Kidney capillary endothelial cell (primary cell): ENCODE data around the gene RUNDC3A.

Source experiments
- DNase-seq: peaks from one replicate; pipeline ENCODE4 v3.0.0-alpha.2; 2018; ENCODE audit warnings: low spot score

Gene RUNDC3A

DNA sequence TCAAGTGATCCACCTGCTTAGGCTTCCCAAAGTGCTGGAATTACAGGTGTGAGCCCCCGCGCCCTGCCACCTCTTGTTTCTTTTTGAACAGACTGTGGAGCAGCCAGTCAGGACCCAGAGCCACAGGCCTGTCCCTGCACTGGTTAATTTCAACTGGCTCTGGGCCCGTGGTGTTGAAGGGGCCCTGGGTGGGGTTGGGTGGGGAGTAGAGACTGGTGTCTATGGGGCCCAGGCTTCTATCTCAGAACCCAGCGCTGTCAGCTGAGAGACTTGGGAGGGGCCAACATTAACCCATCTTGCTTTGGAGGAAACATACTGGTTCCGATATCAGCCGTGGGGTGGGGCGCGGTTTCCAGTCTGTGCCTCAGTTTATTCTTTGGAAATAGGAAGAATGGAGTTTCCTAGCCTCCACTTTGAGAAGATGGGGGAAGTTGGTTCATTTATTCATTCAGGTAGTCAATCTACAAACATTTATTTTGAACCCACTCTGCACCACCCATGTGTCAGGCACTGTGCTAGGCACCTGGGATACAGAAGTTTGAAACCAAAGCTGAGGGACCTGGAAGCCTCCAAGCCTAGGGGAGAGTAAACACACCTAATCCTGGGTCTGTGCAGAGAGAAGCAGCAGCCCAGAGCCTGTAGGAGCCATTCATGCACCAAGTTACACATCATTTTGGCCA is 24.9 kb upstream of the RUNDC3A start:
- no peak for DNase-seq

- no peak for DNase-seq
These were observed 24.4 kb upstream of the RUNDC3A start for GRCh38 chr17:44284024-44284400.

- no peak for DNase-seq
These were observed 20.8 kb upstream of the RUNDC3A start for GRCh38 chr17:44287651-44288050.

- no peak for DNase-seq
These were observed 14.7 kb upstream of the RUNDC3A start for GRCh38 chr17:44293509-44294226.

- DNase-seq: no peak
These were observed 10.4 kb upstream of the RUNDC3A start for GRCh38 chr17:44297975-44298374.

GRCh38 chr17:44304651-44305050 is 3.8 kb upstream of the RUNDC3A start:
- DNase-seq: no peak

DNA sequence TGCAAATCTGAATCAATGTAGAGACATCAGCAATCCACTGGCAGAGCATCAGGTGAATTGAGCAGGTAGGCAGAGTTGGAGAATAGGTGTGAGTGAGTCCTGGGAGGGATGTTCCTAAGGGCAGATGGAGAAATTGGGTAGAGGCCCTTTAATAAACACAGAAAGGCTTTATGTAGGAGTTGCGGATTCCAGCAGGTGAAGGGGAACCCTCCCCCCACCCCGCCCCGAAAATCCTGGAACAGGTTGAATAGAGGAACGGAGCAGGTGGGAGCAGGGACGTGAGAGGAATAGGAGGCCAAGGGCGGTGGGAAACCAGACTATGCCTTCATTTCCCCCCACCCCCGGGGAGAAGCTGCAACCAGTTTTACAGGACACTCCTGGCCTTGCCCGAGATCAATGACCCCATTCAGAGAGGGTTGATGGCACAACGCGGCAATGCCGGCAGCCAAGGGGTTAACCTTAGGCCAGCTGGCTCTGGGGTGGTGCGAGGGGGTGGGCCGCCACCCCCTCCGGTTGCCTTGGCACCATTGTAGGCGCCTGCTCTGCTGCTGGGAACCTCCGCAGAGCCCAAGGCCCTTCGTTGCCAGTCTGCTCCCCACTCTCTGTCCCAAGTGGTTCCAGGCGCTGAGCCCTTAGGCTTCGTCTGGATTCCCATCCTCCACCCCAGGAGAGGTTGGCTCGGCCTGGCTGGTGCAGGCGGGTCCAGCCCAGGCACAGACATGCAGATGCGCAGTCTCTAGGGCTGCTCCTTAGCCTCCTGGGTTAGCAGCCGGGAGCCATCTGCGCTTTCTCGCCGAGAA is 814 bp upstream of the RUNDC3A start:
- DNase-seq: no peak

DNA sequence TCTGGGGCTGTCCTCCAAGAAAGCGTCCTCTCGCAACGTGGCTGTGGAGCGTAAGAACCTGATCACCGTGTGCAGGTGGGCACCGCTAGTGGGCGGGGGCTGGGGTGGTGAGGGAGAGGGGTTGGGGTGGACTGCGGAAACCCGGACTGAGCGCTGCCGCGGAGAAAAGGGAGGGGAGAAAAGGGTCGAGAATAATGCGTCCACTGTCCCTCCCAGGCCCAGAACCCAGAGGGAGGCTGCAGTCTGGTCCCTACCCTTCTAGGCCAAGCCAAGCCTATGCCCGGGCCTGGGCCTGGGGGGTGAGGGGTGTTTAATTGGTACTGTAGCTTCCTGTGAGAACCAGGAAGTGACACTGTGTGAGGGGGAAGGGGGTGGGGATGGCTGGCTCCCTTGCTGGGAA is 464 bp downstream of the RUNDC3A start:
- DNase-seq: no peak

- no peak for DNase-seq
These were observed 1.1 kb downstream of the RUNDC3A start for GRCh38 chr17:44309472-44309871.

DNA sequence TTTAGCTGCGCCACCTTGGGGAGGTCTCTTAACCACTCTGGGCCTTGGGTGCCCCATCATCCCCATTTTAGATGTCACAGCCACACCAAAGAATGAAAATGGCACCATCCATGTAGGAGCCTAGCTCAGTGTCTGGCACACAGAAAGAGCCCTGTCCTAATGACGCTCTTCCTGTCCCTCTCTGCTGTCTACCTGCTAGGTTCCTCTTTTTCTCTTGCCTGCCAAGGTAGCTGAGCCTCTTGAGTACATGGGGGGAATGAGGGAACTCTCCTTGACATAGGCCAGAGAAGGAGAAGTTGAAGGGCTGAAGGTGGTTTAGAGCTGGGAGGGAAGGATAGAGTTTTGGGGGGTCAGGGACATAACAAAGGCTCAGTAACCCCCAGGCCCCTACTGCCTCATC is 1.8 kb downstream of the RUNDC3A start:
- no peak for DNase-seq

DNA sequence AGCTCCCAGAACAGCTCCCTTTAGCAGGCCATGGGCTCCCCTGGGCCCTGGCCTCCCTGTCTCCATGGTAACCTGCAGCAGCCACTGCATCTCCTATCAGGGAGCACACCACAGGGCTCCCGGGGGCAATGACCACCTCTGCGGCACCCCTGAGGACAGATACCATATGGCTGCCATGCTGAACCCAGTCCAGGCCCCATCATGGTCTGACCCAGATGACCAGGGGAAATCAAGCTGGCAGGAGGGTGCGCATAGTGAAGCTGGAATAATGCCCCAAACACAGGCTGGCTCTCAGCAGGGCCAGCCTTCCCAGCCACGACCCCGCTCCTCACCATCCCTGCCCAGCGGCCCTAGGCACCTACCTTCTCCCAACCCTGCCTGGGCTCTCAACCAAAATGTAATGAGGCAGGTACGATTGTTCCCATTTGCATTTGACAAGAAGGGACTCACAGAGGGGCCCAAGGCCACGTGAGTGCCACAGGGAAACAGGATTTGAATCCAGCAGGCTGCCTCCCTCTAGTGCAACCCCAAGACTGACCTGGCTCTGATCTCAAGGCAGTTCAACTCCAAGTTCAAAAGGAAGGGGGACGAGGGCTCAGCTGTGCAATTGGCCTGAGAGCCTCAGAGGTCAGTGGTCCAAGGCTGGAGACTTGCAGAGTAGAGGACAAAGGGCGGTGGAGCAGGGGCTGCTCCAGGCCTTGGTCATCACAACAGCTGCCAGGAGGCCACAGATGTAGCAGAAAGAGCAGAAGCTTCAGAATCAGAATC is 2.4 kb downstream of the RUNDC3A start:
- DNase-seq: no peak

- no peak for DNase-seq
These were observed 3.3 kb downstream of the RUNDC3A start for GRCh38 chr17:44311562-44312181.

DNA sequence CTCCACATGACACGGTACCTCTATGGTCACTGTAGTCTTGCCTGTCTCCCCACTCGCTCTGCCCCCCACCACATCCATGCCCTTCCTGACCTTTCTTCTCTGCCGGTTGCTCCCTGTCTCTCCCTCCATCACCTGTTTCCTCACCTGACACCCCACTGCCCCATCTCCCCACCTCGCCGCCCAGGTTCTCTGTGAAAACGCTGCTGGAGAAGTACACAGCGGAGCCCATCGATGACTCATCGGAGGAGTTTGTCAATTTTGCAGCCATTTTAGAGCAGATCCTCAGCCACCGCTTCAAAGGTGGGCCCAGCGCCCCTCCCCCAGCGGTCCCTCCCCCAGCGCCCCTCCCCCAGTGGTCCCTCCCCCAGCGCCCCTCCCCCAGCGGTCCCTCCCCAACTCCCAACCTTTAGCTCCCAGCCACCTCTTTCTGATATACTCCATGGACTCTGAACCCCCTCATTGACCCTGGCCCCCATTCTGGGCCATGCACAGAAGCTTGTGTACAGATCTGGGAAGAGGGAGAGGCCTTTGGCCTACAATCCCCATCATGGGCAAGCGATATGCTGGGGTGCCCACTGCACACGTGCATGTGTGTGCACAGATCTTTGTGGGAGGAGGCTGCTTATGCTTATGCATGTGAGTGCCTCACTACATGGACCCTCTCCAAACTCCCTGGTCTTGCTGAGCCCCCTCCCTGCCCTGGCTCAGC is 4.1 kb downstream of the RUNDC3A start:
- DNase-seq: no peak

DNA sequence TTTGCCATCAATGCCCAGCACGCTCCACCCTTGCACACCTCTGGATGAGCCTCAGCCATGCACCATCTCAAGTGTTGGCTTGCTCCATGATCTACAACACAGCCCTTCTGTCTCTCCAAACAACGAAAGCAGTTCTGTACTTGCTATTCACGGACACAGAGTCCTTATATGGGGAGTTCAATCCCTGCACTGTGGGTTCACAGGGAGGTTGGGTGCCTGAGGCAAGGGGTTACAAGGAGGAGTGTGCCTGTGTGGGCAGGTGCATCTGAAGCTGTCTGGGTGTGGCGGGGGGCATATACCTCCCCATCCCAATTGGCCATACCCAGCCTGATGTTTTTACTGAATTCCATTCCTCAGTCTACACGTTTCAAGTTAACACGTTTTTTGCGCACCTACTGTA is 5.6 kb downstream of the RUNDC3A start:
- DNase-seq: no peak

GRCh38 chr17:44314524-44314868 is 6.1 kb downstream of the RUNDC3A start:
- DNase-seq: no peak

- DNase-seq: no peak
These were observed 6.7 kb downstream of the RUNDC3A start for GRCh38 chr17:44314869-44315661.

DNA sequence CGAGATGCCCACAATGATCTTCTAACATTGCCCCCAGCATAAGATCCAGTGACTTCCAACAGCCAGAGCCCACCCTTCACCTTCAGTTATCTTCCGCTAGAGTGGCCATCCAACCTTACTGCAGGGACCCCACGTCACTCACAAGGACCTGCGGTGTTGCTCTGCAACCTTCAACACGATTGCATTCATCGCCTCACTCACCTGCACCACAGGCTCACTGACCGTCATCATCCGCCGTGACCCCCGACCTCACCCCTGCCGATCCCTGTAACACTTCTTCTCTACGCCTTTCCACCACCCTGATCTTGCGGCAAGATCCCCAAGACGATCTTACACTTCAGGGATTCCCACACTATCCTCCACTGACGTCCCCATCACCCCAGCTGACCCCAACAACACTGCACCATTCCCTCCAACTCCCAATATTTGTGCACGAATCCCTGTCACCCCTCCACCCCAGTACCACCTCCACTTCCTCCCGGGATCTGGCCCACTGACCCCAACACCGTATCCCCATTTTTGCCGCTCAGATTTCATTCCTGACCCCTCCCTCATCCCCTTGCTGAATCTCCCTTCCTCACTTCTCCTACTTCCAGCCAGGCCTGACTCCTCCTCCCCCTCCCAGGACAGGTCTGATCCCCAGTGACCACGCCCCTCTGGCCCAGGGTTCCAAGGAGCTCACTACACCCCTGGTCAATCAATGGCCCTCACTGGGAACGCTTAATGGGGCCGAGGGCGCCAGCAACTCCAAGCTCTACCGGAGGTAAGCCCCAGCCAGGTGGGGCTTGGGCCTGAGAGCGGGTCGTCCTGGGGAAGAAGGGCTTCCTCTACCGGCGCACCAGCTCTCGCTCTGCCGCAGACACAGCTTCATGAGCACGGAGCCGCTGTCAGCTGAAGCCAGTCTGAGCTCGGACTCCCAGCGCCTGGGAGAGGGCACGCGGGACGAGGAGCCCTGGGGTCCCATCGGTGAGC is 7.6 kb downstream of the RUNDC3A start:
- DNase-seq: no peak

- no peak for DNase-seq
These were observed 9.1 kb downstream of the RUNDC3A start for GRCh38 chr17:44317545-44317944.
